Kidney (tissue), 14 donors: ENCODE data around the gene RAPGEF1. TPM values are rescaled to one million over a fixed set of nuclear protein-coding genes. Genes with fewer than 3 reads are reported as not detected.

Experiments used
- DNase-seq, 5 donors: peaks; one replicate each; pipeline ENCODE4 v3.0.0-alpha.2; 2013 to 2020
- FAIRE-seq: peaks from 2 replicates; lab custom pipeline; 2012; peaks lifted over from hg19 to GRCh38; lab: Jason Lieb, UNC
- H3K27ac ChIP-seq, 2 donors: one replicate each; pipeline ENCODE4 v1.7.0; 2013; ENCODE audit warnings: low read depth in 2 of 2, low read length in 2 of 2, inconsistent platforms in 1 of 2
- H3K27me3 ChIP-seq: one replicate; pipeline ENCODE4 v1.7.1; 2013; ENCODE audit warnings: low read length, inconsistent platforms; ENCODE audit not compliant: control insufficient read depth, insufficient read depth
- H3K36me3 ChIP-seq, 3 donors: one replicate each; pipeline versions ENCODE4 v1.7.0 to v1.7.1; 2013; ENCODE audit warnings: low read length in 3 of 3, control low read depth in 1 of 3, inconsistent platforms in 1 of 3; ENCODE audit not compliant: insufficient read depth in 3 of 3, control insufficient read depth in 2 of 3
- H3K4me1 ChIP-seq, 3 donors: one replicate each; pipeline versions ENCODE4 v1.7.0 to v1.7.1; 2013; ENCODE audit warnings: low read length in 3 of 3, inconsistent platforms in 1 of 3, low read depth in 1 of 3; ENCODE audit not compliant: control insufficient read depth in 2 of 3, insufficient read depth in 2 of 3
- H3K4me3 ChIP-seq, 3 donors: one replicate each; pipeline versions ENCODE4 v1.7.0 to v1.8.1; 2013; ENCODE audit warnings: low read length in 3 of 3, control low read depth in 1 of 3, inconsistent platforms in 1 of 3
- H3K9ac ChIP-seq, 3 donors: one replicate each; pipeline versions ENCODE4 v1.7.0 to v1.7.1; 2013; ENCODE audit warnings: low read length in 3 of 3, control low read depth in 1 of 3, inconsistent platforms in 1 of 3
- H3K9me3 ChIP-seq, 3 donors: one replicate each; pipeline versions ENCODE4 v1.7.0 to v1.7.1; 2013; ENCODE audit warnings: low read length in 3 of 3, control low read depth in 1 of 3, inconsistent platforms in 1 of 3; ENCODE audit not compliant: control insufficient read depth in 2 of 3, insufficient read depth in 1 of 3
- CTCF ChIP-seq: IDR thresholded peaks from 3 replicates; pipeline ENCODE4 v1.5.1; 2012; ENCODE audit warnings: mild to moderate bottlenecking, moderate library complexity, borderline replicate concordance; ENCODE audit not compliant: insufficient read depth; ENCODE audit errors: extremely low read depth
- intact Hi-C: fragments of 100-400 bp; cut with DNase I; formaldehyde crosslinking; loops from one replicate; pipeline ENCODE4 v1.11.1; 2022
- polyA plus RNA-seq: library from polyadenylated mRNA; stranded (reverse); fragments of 350-450 nt; fragmentation: Illumina TruSeq; extraction: RNeasy Lipid Tissue Mini Kit (QIAGEN cat#74804); gene quantifications from one replicate; pipeline ENCODE4 v1.2.3, GENCODE V29; 2014; ENCODE audit warnings: low read depth, low replicate concordance; ENCODE audit not compliant: insufficient read depth
- total RNA-seq: library from RNA; stranded (reverse); fragmentation: NEBNext Ultra II Directional; extraction: Animal tissue kit (Norgen Biotek cat#: 25700); gene quantifications from one replicate; pipeline ENCODE4 v1.2.1, GENCODE V29; 2021
- donor health status: control.
- donor health status: control.
- donor health status: control.
- donor health status: control.
- donor health status: control.
- donor health status: DM: yes; HTN: yes; CAD: no.
- donor health status: Normal renal cell carcinoma (clear cell type).

Gene RAPGEF1
- total and polyA plus RNA-seq, 2 donors from 2014 or later: 15.5 to 79.7 TPM

- intact Hi-C loops: no loop called here
- TF ChIP-seq CTCF: no peak
- Histone ChIP-seq H3K27me3 (no peaks in the 10 kb centered on the region), H3K36me3 (no peaks in the 10 kb centered on the region), H3K27ac (peak overlapping the region; percentile 84 to 95), H3K4me1 (peaks cover 16 to 63% (median 53%) of the 10 kb centered on the region in 3 donors), H3K4me3 (no peak overlapping the region), H3K9me3 (no peaks in the 10 kb centered on the region), H3K9ac (peak overlapping the region in 2 of 3 donors; percentile 56)
- no peak for FAIRE-seq
- DNase-seq: peak in 4 of 5 donors; percentile 61 to 93 (median 79)
These were observed 61.3 kb downstream of the RAPGEF1 start for GRCh38 chr9:131678499-131679111.

- peak overlapping the region in 2 of 3 donors; percentile 2 to 16 for H3K4me3 ChIP-seq
- DNase-seq (peak in 2 of 5 donors; percentile 67 to 86), FAIRE-seq (peak; percentile 64)
- no peaks in the 10 kb centered on the region for H3K36me3 ChIP-seq
- intact Hi-C loops: no loop called here
- no peaks in the 10 kb centered on the region for H3K9me3 ChIP-seq
- no peaks in the 10 kb centered on the region for H3K27me3 ChIP-seq
- H3K9ac ChIP-seq: peak overlapping the region in 2 of 3 donors; percentile 24 to 71
- no peak for TF ChIP-seq CTCF
- peaks cover 16 to 66% (median 54%) of the 10 kb centered on the region in 3 donors for H3K4me1 ChIP-seq
- H3K27ac ChIP-seq: peak overlapping the region; percentile 84 to 95
These were observed 62.3 kb downstream of the RAPGEF1 start for GRCh38 chr9:131677444-131678180.

GRCh38 chr9:131677049-131677443 lies 62.8 kb downstream of the RAPGEF1 start:
- H3K27me3 ChIP-seq: no peaks in the 10 kb centered on the region
- TF ChIP-seq CTCF: no peak
- H3K36me3 ChIP-seq: no peaks in the 10 kb centered on the region
- intact Hi-C loops: no loop called here
- no peak for DNase-seq
- H3K4me3 ChIP-seq: peak overlapping the region in 2 of 3 donors; percentile 3 to 5
- H3K9me3 ChIP-seq: no peaks in the 10 kb centered on the region
- H3K9ac ChIP-seq: peak overlapping the region in 1 of 3 donors; percentile 71
- peak overlapping the region; percentile 84 to 95 for H3K27ac ChIP-seq
- H3K4me1 ChIP-seq: peaks cover 16 to 72% (median 60%) of the 10 kb centered on the region in 3 donors
- no peak for FAIRE-seq
